Upper lobe of left lung (tissue), 6 donors: ENCODE data around the gene OR1K1. TPM values are rescaled to one million over a fixed set of nuclear protein-coding genes. Genes with fewer than 3 reads are reported as not detected.

Source experiments
- ATAC-seq, 2 donors: fragments of 200-7000 bp; cut with Tn5 transposase; one replicate each; pipeline ENCODE4 v1.9.1; 2022; ENCODE audit warnings: mild to moderate bottlenecking in 2 of 2, moderate library complexity in 2 of 2; ENCODE audit not compliant: low FRiP score in 2 of 2
- DNase-seq, 2 donors: peaks; one replicate each; pipeline ENCODE4 v3.0.0-alpha.2; 2019 to 2020
- H3K27ac ChIP-seq, 4 donors: fragments of 200-600 bp; sonication (generic); one replicate each; pipeline ENCODE4 v1.5.1; 2016 to 2019
- H3K27me3 ChIP-seq, 4 donors: fragments of 200-600 bp; sonication (generic); one replicate each; pipeline ENCODE4 v1.5.1; 2017 to 2019
- H3K36me3 ChIP-seq, 4 donors: fragments of 200-600 bp; sonication (generic); one replicate each; pipeline ENCODE4 v1.5.1; 2016 to 2019
- H3K4me1 ChIP-seq, 4 donors: fragments of 200-600 bp; sonication (generic); one replicate each; pipeline ENCODE4 v1.5.1; 2018 to 2019
- H3K4me3 ChIP-seq, 4 donors: fragments of 200-600 bp; sonication (generic); one replicate each; pipeline ENCODE4 v1.5.1; 2017 to 2019; ENCODE audit warnings: mild to moderate bottlenecking in 2 of 4, moderate library complexity in 1 of 4
- H3K9me3 ChIP-seq, 4 donors: fragments of 200-600 bp; sonication (generic); one replicate each; pipeline ENCODE4 v1.5.1; 2018 to 2019
- EP300 ChIP-seq, 4 donors: sonication (generic); formaldehyde crosslinking; IDR thresholded peaks; one replicate each; pipeline ENCODE4 v1.5.1; 2017; ENCODE audit warnings: antibody characterized with exemption in 4 of 4, control low read depth in 2 of 4
- POLR2A ChIP-seq, 4 donors: fragments of 450-650 bp; IDR thresholded peaks; one replicate each; pipeline ENCODE4 v1.5.1; 2016 to 2017; ENCODE audit warnings: antibody characterized with exemption in 4 of 4, mild to moderate bottlenecking in 2 of 4
- POLR2AphosphoS5 ChIP-seq, 2 donors: sonication (generic); formaldehyde crosslinking; IDR thresholded peaks; one replicate each; pipeline ENCODE4 v1.5.1; 2017; ENCODE audit warnings: antibody characterized with exemption in 2 of 2
- WGBS, 2 donors: methylation state at CpG; one replicate each; pipeline ENCODE4 v1.1.5; 2017 to 2018; 5-methylcytosine and 5-hydroxymethylcytosine counted together
- total RNA-seq, 6 donors: library from RNA; depleted of rRNA in 4 of 6; stranded (reverse); fragments of >200 nt in 4 of 6; gene quantifications; one replicate each; pipeline versions ENCODE4 v1.1.0 to v1.2.1, GENCODE V29; 2016 to 2021
- TF ChIP-seq, protein P1 (sequence below), 6 experiments: fragments of 450-650 bp in 4 of 6; fragments of 200-600 bp in 2 of 6; sonication (generic) in 2 of 6; IDR thresholded peaks; one replicate each; pipeline ENCODE4 v1.5.1; 2016 to 2019; ENCODE audit warnings: antibody characterized with exemption in 6 of 6
- donor health status: DM: no; HTN: no; CAD: no; lungs with moderate emphysema.
- donor health status: DM: no; HTN: yes; CAD: no; lungs with severe emphysema.

Gene OR1K1
- total RNA-seq, 6 donors from 2014 or later: not detected

DNA sequence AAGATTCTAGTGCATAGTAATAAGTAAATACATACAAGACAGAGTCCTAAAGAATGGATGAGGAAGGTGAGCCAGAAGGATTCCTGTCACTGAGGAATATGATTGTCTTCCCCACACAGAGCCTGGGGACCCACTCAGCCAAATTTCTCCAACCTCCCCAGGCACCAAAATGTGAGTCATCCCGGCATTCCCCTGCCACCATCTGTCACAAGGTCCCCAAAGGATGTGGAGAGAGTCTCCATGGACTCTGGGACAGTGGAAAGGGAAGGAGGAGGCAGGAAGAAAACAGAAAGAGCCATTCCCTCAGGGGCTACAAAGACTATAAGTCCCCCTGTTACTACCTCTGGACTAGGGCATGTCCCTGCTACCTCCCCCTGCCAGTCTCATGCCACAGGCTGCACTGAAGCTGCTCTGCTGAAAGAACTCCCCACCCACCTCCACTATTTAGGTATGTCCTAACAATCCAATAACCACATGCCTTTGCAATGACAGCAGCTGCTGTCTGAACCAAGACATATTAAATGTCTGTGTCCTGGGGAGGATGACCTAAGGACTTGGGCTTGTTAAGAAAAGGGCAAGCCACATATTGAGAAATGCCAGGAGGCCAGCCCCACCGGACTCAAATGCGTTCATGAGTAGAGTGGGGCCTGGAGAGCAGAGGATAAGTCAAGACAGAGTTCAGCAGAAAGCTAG is 21.8 kb upstream of the OR1K1 start:
- H3K4me3 ChIP-seq: no peak overlapping the region
- H3K27me3 ChIP-seq: no peaks in the 10 kb centered on the region
- TF ChIP-seq POLR2AphosphoS5 (IDR thresholded peaks at IDR 0.05) (no peak), POLR2A (IDR thresholded peaks at IDR 0.05) (no peak), EP300 (IDR thresholded peaks at IDR 0.05) (no peak)
- TF ChIP-seq, protein P1, sequence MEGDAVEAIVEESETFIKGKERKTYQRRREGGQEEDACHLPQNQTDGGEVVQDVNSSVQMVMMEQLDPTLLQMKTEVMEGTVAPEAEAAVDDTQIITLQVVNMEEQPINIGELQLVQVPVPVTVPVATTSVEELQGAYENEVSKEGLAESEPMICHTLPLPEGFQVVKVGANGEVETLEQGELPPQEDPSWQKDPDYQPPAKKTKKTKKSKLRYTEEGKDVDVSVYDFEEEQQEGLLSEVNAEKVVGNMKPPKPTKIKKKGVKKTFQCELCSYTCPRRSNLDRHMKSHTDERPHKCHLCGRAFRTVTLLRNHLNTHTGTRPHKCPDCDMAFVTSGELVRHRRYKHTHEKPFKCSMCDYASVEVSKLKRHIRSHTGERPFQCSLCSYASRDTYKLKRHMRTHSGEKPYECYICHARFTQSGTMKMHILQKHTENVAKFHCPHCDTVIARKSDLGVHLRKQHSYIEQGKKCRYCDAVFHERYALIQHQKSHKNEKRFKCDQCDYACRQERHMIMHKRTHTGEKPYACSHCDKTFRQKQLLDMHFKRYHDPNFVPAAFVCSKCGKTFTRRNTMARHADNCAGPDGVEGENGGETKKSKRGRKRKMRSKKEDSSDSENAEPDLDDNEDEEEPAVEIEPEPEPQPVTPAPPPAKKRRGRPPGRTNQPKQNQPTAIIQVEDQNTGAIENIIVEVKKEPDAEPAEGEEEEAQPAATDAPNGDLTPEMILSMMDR (IDR thresholded peaks at IDR 0.05): no peak
- WGBS, 2 donors: 78 to 87% methylated on average over 3 of the region's 3 CpGs
- H3K9me3 ChIP-seq: no peaks in the 10 kb centered on the region
- no peak for DNase-seq
- no peak overlapping the region for H3K27ac ChIP-seq
- H3K36me3 ChIP-seq: no peaks in the 10 kb centered on the region
- ATAC-seq: peak in 1 of 2 donors; percentile 14
- H3K4me1 ChIP-seq: no peaks in the 10 kb centered on the region

DNA sequence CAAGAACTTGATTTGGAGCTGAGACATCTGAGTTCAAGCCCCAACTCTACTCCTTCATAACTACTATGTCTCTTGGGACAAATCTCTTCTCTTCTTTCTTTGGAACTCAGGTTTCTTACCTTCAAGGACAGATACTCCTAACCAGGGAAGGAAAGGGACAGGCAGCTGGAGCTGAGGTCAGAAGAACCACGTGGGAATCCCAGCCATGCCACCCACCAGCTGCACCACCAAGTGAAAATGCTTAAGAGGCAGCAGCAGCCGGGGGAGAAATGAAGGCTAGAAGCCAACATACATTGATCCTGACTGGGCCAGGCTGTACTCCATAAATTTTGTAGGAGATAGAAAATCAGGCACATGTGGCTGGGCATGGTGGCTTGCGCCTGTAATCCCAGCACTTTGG is 20.7 kb upstream of the OR1K1 start:
- no peak for DNase-seq
- no peaks in the 10 kb centered on the region for H3K9me3 ChIP-seq
- H3K4me1 ChIP-seq: no peaks in the 10 kb centered on the region
- no peaks in the 10 kb centered on the region for H3K36me3 ChIP-seq
- TF ChIP-seq, protein P1 (IDR thresholded peaks at IDR 0.05): no peak
- TF ChIP-seq POLR2A (IDR thresholded peaks at IDR 0.05) (no peak), POLR2AphosphoS5 (IDR thresholded peaks at IDR 0.05) (no peak), EP300 (IDR thresholded peaks at IDR 0.05) (no peak)
- H3K4me3 ChIP-seq: no peak overlapping the region
- H3K27me3 ChIP-seq: no peaks in the 10 kb centered on the region
- H3K27ac ChIP-seq: no peak overlapping the region
- no peak for ATAC-seq
- 86 to 88% methylated on average over 3 of the region's 3 CpGs for WGBS, 2 donors

DNA sequence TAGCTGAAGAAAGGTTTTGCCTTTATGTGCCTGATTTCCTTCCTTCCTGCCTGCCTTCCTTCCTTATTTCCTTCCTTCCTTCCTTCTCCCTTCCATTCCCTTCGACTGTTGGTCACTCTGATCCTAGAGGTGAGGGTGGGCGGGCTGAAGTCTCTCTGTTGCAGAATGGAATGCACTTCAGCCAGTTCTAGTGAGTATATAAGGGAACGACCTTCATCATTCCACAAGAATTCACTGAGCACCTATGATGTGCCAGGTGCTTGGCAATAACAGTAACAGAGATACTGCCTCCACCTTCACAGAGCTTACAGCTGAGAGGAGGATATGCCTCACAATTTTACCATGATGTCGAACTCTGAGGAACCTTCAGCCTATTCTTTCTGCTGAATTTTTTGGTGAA is 19.9 kb upstream of the OR1K1 start:
- no peaks in the 10 kb centered on the region for H3K9me3 ChIP-seq
- H3K4me1 ChIP-seq: no peaks in the 10 kb centered on the region
- DNase-seq (no peak), ATAC-seq (no peak)
- H3K27me3 ChIP-seq: no peaks in the 10 kb centered on the region
- 54 to 62% methylated on average over 4 of the region's 4 CpGs for WGBS, 2 donors
- no peak for TF ChIP-seq POLR2A (IDR thresholded peaks at IDR 0.05)
- no peak for TF ChIP-seq POLR2AphosphoS5 (IDR thresholded peaks at IDR 0.05)
- TF ChIP-seq EP300 (IDR thresholded peaks at IDR 0.05): no peak
- TF ChIP-seq, protein P1 (IDR thresholded peaks at IDR 0.05): no peak
- H3K36me3 ChIP-seq: no peaks in the 10 kb centered on the region
- no peak overlapping the region for H3K4me3 ChIP-seq
- H3K27ac ChIP-seq: no peak overlapping the region

DNA sequence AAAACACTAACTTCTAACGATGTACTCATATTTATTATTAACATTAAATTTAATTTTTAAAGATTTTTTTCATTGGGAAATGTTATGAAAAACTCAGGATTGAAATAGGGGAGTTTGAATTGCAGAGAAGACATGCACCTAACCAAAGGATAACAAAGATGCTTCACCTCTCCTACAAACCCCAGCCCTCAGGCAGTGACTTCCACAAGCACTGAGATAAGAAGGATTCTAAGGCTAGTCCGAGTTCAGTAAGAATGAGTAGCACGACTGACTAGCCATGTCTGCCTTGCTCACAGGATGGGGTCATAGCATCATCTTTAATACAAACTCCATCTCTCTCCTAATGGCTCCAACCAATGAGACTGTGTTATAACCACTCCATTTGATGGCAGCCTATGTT is 18.3 kb upstream of the OR1K1 start:
- no peaks in the 10 kb centered on the region for H3K27me3 ChIP-seq
- no peaks in the 10 kb centered on the region for H3K4me1 ChIP-seq
- ATAC-seq (no peak), DNase-seq (no peak)
- no peak for TF ChIP-seq POLR2AphosphoS5 (IDR thresholded peaks at IDR 0.05)
- H3K9me3 ChIP-seq: no peaks in the 10 kb centered on the region
- H3K4me3 ChIP-seq: no peak overlapping the region
- H3K27ac ChIP-seq: no peak overlapping the region
- no peaks in the 10 kb centered on the region for H3K36me3 ChIP-seq
- 65 to 77% methylated on average over 3 of the region's 3 CpGs for WGBS, 2 donors

DNA sequence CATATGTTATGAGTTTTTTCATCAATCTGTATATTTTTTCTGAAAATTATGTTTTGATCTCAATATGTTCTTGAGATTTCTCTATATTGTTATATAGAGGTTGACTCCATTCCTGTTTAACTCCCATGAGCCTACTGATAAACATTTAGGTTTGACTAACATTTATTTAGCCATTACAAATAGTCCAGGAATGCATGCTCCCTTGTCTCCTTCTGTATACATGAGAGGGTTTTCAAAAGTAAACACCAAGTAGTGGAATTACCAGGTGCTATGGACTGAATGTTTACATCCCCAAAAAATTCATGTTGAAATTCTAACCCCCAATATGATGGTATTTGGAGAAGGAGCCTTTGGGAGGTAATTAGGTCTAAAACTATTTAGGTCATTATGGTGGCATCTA is 14.7 kb upstream of the OR1K1 start:
- no peak overlapping the region for H3K27ac ChIP-seq
- ATAC-seq (no peak), DNase-seq (no peak)
- no peaks in the 10 kb centered on the region for H3K4me1 ChIP-seq
- H3K27me3 ChIP-seq: no peaks in the 10 kb centered on the region
- TF ChIP-seq, protein P1 (IDR thresholded peaks at IDR 0.05): no peak
- no peak for TF ChIP-seq POLR2AphosphoS5 (IDR thresholded peaks at IDR 0.05)
- TF ChIP-seq EP300 (IDR thresholded peaks at IDR 0.05): no peak
- no peak for TF ChIP-seq POLR2A (IDR thresholded peaks at IDR 0.05)
- H3K4me3 ChIP-seq: no peak overlapping the region
- H3K36me3 ChIP-seq: no peaks in the 10 kb centered on the region
- H3K9me3 ChIP-seq: no peaks in the 10 kb centered on the region
